K562 (cell line): Measurements from ENCODE around the gene APBA2. TPM values are rescaled to one million over a fixed set of nuclear protein-coding genes. Genes with fewer than 3 reads are reported as not detected.

Source experiments
- ATAC-seq: fragments of 200-7000 bp; cut with Tn5 transposase; 3 replicates; pipeline ENCODE4 v1.9.1; 2020; ENCODE audit warnings: moderate library complexity
- BruUV-seq: library from RNA; stranded (reverse); fragments of 400-500 nt; replicated peaks from 2 replicates; lab custom pipeline; 2021; lab: Mats Ljungman, UMichigan
- CTCF ChIA-PET: fragments of 300-600 bp; formaldehyde crosslinking; extraction: SDS; loops from one replicate; lab custom pipeline; 2021; ENCODE audit warnings: low intra/inter-chr PET ratio; lab: Yijun Ruan, JAX
- POLR2A ChIA-PET: fragments of 300-600, 350-650 bp; sonication (Branson Sonifier 250); formaldehyde crosslinking; extraction: SDS; loops from one replicate; lab custom pipeline; 2021; ENCODE audit warnings: antibody characterized with exemption, inconsistent platforms; lab: Yijun Ruan, JAX
- DNase-seq, 4 experiments: peaks; one replicate each; pipeline versions ENCODE4 v3.0.0 to v3.0.0-alpha.2; 2011 to 2018; ENCODE audit warnings: low spot score in 3 of 4, mixed read lengths in 3 of 4; ENCODE audit errors: extremely low read depth in 1 of 4
- FAIRE-seq: peaks from 2 replicates; lab custom pipeline; 2011; peaks lifted over from hg19 to GRCh38; lab: Jason Lieb, UNC
- H2AFZ ChIP-seq: 2 replicates; pipeline ENCODE4 v1.6.0; 2011; ENCODE audit warnings: low read depth, low read length, control low read depth, inconsistent platforms
- H3K27ac ChIP-seq: fragments of 200-600 bp; 3 replicates; pipeline ENCODE4 v1.8.0; 2011; ENCODE audit warnings: low read depth, mild to moderate bottlenecking, control low read depth, inconsistent platforms, low read length, moderate library complexity, mixed read lengths; ENCODE audit errors: extremely low read depth
- H3K27me3 ChIP-seq, 2 experiments: fragments of 300-600 bp in 1 of 2; 2 replicates in 1 of 2; 3 replicates in 1 of 2; pipeline versions ENCODE4 v1.6.0 to v1.8.0; 2011; ENCODE audit warnings: inconsistent platforms in 2 of 2, low read length in 2 of 2, mild to moderate bottlenecking in 1 of 2, mixed read lengths in 1 of 2, moderate library complexity in 1 of 2; ENCODE audit not compliant: control insufficient read depth in 2 of 2, insufficient read depth in 2 of 2
- H3K36me3 ChIP-seq: fragments of 300-600 bp; 3 replicates; pipeline ENCODE4 v1.8.0; 2011; ENCODE audit warnings: mild to moderate bottlenecking, low read length, inconsistent platforms; ENCODE audit not compliant: control insufficient read depth, insufficient read depth
- H3K4me1 ChIP-seq, 2 experiments: fragments of 200-600 bp in 1 of 2; replicated peaks in 1 of 2; 2 replicates in 1 of 2; 3 replicates in 1 of 2; pipeline versions ENCODE4 v1.5.1 to v1.8.0; 2011; ENCODE audit warnings: inconsistent platforms in 2 of 2, low read length in 2 of 2, mild to moderate bottlenecking in 1 of 2, mixed read lengths in 1 of 2, moderate library complexity in 1 of 2; ENCODE audit not compliant: control insufficient read depth in 2 of 2, insufficient read depth in 2 of 2
- H3K4me2 ChIP-seq: 2 replicates; pipeline ENCODE4 v1.6.1; 2011; ENCODE audit warnings: low read length, control low read depth, inconsistent platforms, mixed read lengths; ENCODE audit not compliant: insufficient read depth
- H3K4me3 ChIP-seq: fragments of 200-600 bp; sonication (generic), shearing (Covaris generic); 2 replicates; pipeline ENCODE4 v1.5.1; 2016; ENCODE audit warnings: control low read depth, inconsistent platforms
- H3K79me2 ChIP-seq: fragments of 200-600 bp; 3 replicates; pipeline ENCODE4 v1.8.0; 2011; ENCODE audit warnings: low read length, inconsistent platforms; ENCODE audit not compliant: control insufficient read depth, insufficient read depth
- H3K9ac ChIP-seq, 2 experiments: 2 replicates each; pipeline versions ENCODE4 v1.6.0 to v1.6.1; 2011; ENCODE audit warnings: low read depth in 2 of 2, low read length in 2 of 2, control low read depth in 1 of 2, inconsistent platforms in 1 of 2, mild to moderate bottlenecking in 1 of 2, mixed read lengths in 1 of 2; ENCODE audit not compliant: insufficient read depth in 1 of 2
- H3K9me1 ChIP-seq: one replicate; pipeline ENCODE4 v1.6.0; 2011; ENCODE audit warnings: inconsistent platforms, mild to moderate bottlenecking, low read length, moderate library complexity; ENCODE audit not compliant: control insufficient read depth, insufficient read depth
- H3K9me3 ChIP-seq: replicated peaks from 2 replicates; pipeline ENCODE4 v1.5.1; 2011; ENCODE audit warnings: low read depth, low read length, inconsistent platforms; ENCODE audit not compliant: control insufficient read depth, insufficient read depth
- H4K20me1 ChIP-seq: replicated peaks from 2 replicates; pipeline ENCODE4 v1.6.1; 2011; ENCODE audit warnings: low read length, inconsistent platforms, mixed read lengths; ENCODE audit not compliant: control insufficient read depth, insufficient read depth
- C11orf30 ChIP-seq: fragments of 450-650 bp; IDR thresholded peaks from 2 replicates; pipeline ENCODE4 v1.6.1; 2016; ENCODE audit warnings: low read depth, mild to moderate bottlenecking
- CCAR2 ChIP-seq: fragments of 200-400 bp; formaldehyde crosslinking; IDR thresholded peaks from 2 replicates; pipeline ENCODE4 v1.6.1; 2017; ENCODE audit warnings: mild to moderate bottlenecking, low read depth, low read length
- EGR1 ChIP-seq: fragments of 450-650 bp; conservative IDR thresholded peaks from 2 replicates; pipeline ENCODE4 v1.6.1; 2017; ENCODE audit warnings: mild to moderate bottlenecking
- EHMT2 ChIP-seq: fragments of 450-650 bp; IDR thresholded peaks from 2 replicates; pipeline ENCODE4 v1.6.1; 2018; ENCODE audit warnings: antibody characterized with exemption
- MAFF ChIP-seq: IDR thresholded peaks from 2 replicates; pipeline ENCODE4 v1.6.1; 2012; ENCODE audit warnings: low read length, improper control_type of control experiment
- MAFG ChIP-seq: fragments of 450-650 bp; conservative IDR thresholded peaks from 2 replicates; pipeline ENCODE4 v1.6.1; 2016; ENCODE audit warnings: missing genetic modification characterization, missing compliant biosample characterization
- PBX2 ChIP-seq, 2 experiments: IDR thresholded peaks in 1 of 2; conservative IDR thresholded peaks in 1 of 2; 2 replicates each; pipeline ENCODE4 v1.6.1; 2016; ENCODE audit warnings: low read depth in 2 of 2, mild to moderate bottlenecking in 1 of 2, missing compliant biosample characterization in 1 of 2, missing genetic modification characterization in 1 of 2, moderate library complexity in 1 of 2
- YY1 ChIP-seq, 3 experiments: IDR thresholded peaks; 2 replicates each; pipeline ENCODE4 v1.6.1; 2011; ENCODE audit warnings: low read length in 2 of 3, mild to moderate bottlenecking in 2 of 3, moderate library complexity in 2 of 3, borderline replicate concordance in 1 of 3, control low read depth in 1 of 3, low read depth in 1 of 3; ENCODE audit not compliant: insufficient read depth in 3 of 3, insufficient replicate concordance in 2 of 3, control insufficient read depth in 1 of 3, insufficient read length in 1 of 3; ENCODE audit errors: extremely low read depth in 1 of 3
- ZMIZ1 ChIP-seq, 2 experiments: fragments of 150-350 bp in 1 of 2; IDR thresholded peaks; 2 replicates each; pipeline ENCODE4 v1.6.1; 2012 to 2016; ENCODE audit warnings: low read depth in 2 of 2, low read length in 2 of 2, mild to moderate bottlenecking in 1 of 2, moderate library complexity in 1 of 2
- ZNF655 ChIP-seq: fragments of 250-450 bp; sonication (Bioruptor Pico); IDR thresholded peaks from 2 replicates; pipeline ENCODE4 v1.5.0; 2021
- ZNF76 ChIP-seq: fragments of 250-450 bp; sonication (Bioruptor Pico); IDR thresholded peaks from 2 replicates; pipeline ENCODE4 v1.4.0; 2020; ENCODE audit warnings: mild to moderate bottlenecking, moderate library complexity, borderline replicate concordance
- WGBS: fragments of 100-300 bp; shearing (Covaris generic); methylation state at CpG from one replicate; pipeline ENCODE4 v1.1.6; 2016; ENCODE audit warnings: low coverage, mixed read lengths; ENCODE audit not compliant: insufficient coverage; ENCODE audit errors: missing lambda C conversion rate; 5-methylcytosine and 5-hydroxymethylcytosine counted together
- in situ Hi-C: fragments of 300-500 bp; cut with MboI; formaldehyde crosslinking; loops from 4 replicates; pipeline ENCODE4 v1.15.0; 2018; ENCODE audit warnings: inconsistent platforms, mixed read lengths
- intact Hi-C: fragments of 100-400 bp; cut with micrococcal nuclease; formaldehyde crosslinking; loops from 2 replicates; pipeline ENCODE4 v1.14.2; 2022
- polyA plus RNA-seq, 8 experiments: library from polyadenylated mRNA; depleted of rRNA in 4 of 8; stranded (reverse) in 5 of 8; unstranded in 3 of 8; fragments of >200 nt; fragmentation: Nextera tagmentation in 2 of 8; fragmentation: Illumina TruSeq in 1 of 8; extraction: Ambion mirVana in 2 of 8; extraction: Trizol in 1 of 8; gene quantifications; 2 replicates each; pipeline versions ENCODE4 v1.2.1 to v1.2.3, GENCODE V29; 2011 to 2014; ENCODE audit warnings: inconsistent platforms in 1 of 8, missing spikeins in 1 of 8
- total RNA-seq, 7 experiments: library from RNA; depleted of rRNA in 6 of 7; stranded (reverse); fragments of >200 nt in 6 of 7; fragmentation: Illumina TruSeq in 2 of 7; extraction: Trizol in 2 of 7; gene quantifications; 2 replicates each; pipeline versions ENCODE4 v1.2.1 to v1.2.3, GENCODE V29; 2011 to 2021; ENCODE audit warnings: low replicate concordance in 1 of 7

Gene APBA2
- total and polyA plus RNA-seq, 9 of the 15 experiments (the other 6 are each of a cell fraction or from before 2014, with no cell fraction given) = 0.24 to 40.9 (median 25.2) TPM

- BruUV-seq = no TSS peak
- ChIA-PET CTCF (no interaction called here), POLR2A (interaction anchor here (0.7 to 1.0 kb wide), 3 partner anchors 14 to 66 kb away, joined by 3 read pairs; no protein-coding TSS in a partner anchor)
- peaks cover 26% of the 10 kb centered on the region for H4K20me1 ChIP-seq
- no peak overlapping the region for H3K4me3 ChIP-seq
- ATAC-seq (peak; percentile 77), FAIRE-seq (no peak), DNase-seq (peak in 2 of 4 experiments; percentile 22 to 44)
- H3K9ac ChIP-seq = peak overlapping the region in 1 of 2 experiments; percentile 68; a peak in 2 of 4 replicates
- no peak overlapping the region for H3K4me2 ChIP-seq
- H3K27me3 ChIP-seq = no peaks in the 10 kb centered on the region
- peaks cover 2% of the 10 kb centered on the region; the same call in 2 of the 3 replicates for H3K79me2 ChIP-seq
- peaks cover 3 to 24% of the 10 kb centered on the region in 2 experiments for H3K4me1 ChIP-seq
- no peaks in the 10 kb centered on the region for H3K9me1 ChIP-seq
- 26% methylated on average over 6 of the region's 10 CpGs for WGBS
- H3K27ac ChIP-seq = no peak overlapping the region
- no peak overlapping the region for H2AFZ ChIP-seq
- in situ Hi-C loops (no loop called here), intact Hi-C loops (no loop called here)
- H3K9me3 ChIP-seq = no peaks in the 10 kb centered on the region
- H3K36me3 ChIP-seq = no peaks in the 10 kb centered on the region
- TF ChIP-seq ZNF76 (CRISPR knock-in tag) (no peak), CCAR2 (no peak), MAFF (peak; percentile 99), YY1 (IDR thresholded peaks at IDR 0.05; ENCODE audit: borderline replicate concordance in 1 of 3, control insufficient read depth in 1 of 3, extremely low read depth in 1 of 3, insufficient read depth in 3 of 3, insufficient read length in 1 of 3, insufficient replicate concordance in 2 of 3, low read depth in 1 of 3, low read length in 2 of 3) (no peak), C11orf30 (peak; percentile 97), EHMT2 (no peak), ZNF655 (CRISPR knock-in tag) (no peak), EGR1 (no peak), ZMIZ1 (IDR thresholded peaks at IDR 0.05; ENCODE audit: low read depth in 2 of 2, low read length in 2 of 2) (no peak), PBX2 (CRISPR knock-in tag; IDR thresholded peaks at IDR 0.05; ENCODE audit: low read depth) (no peak), PBX2 (tag; conservative IDR thresholded peaks at IDR 0.05; ENCODE audit: low read depth) (peak; percentile 62), MAFG (tag) (peak; percentile 97)
Observed at GRCh38 chr15:29062179-29062591, 176.4 kb downstream of the APBA2 start.
